SKM-1 (cell line): Measurements from ENCODE around the gene OVOL2.
"Not testable (repeated sequence)": the region's sequence is repeated elsewhere in the genome, so short reads cannot be mapped to it uniquely, and the experiment has no call there.

Source experiments
- DNase-seq: peaks from one replicate; lab custom pipeline; 2025; ENCODE audit not compliant: unreplicated experiment; lab: John Stamatoyannopoulos, UW

Gene OVOL2

DNA sequence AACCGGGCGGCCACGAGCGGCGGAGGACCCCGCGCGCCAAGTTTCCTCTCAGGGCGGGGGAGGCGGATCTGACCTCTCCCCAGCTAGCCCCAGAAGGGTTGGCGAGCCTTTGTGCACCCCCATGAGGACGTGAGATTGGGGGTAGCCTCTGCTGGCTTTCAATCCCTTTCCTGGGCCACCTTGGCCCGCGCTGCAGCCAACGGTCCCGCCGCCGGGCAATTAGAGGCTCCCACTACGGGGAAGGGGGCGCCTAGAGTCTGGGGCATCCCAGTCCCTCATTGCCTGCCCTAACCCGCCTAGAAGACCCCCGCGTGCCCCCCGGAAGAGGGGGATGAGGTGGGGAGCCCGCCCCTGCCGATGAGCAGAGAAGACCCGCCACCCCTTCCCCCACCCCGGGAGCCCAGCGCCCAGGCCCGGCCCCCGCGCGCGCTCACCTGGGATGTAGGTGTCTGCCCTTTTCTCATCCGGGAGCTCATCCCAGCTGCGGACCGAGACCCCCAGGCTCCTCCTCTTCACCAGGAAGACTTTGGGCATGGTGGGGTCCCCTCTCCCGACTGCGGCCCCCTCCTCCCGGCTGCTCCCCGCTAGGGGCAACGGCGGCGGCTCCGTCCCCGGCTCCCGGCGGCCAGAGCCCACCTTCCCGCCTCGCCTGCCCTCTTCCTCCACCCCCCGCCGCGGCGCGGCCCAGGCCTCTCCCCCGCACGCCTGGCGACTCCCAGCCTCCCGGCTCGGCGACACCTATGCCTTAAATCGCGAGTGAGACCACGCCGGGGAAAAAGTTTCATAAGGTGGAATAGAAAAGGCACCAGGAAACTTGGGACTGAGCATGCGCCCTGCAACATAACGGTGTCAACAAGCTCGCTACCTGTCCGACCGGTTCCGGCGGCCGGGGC is at the start of gene OVOL2:
OVOL2 (minus strand) TSS at position 816 of the 893 bp plus-strand sequence; CDS start at position 534, 282 bp downstream.
- DNase-seq: no peak

DNA sequence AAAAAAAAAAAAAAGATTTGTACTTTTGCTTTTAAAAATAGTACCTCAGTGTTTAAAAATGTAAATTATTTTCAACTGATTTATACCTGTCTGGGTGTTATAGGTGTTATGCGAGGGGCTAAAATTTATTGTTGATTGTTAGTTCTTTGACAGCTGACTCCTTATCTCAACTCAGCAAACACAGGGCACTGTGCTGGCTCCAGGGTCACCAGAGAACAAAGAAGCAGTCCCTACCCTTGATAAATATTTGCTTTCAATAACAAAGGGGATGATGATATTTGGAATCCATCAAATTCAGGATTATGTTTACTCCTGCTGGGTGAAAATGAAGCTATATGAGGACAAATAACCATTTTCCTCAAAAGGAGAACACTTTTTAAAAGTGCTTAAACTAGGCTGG is 45.8 kb upstream of the OVOL2 start:
- DNase-seq: no peak

DNA sequence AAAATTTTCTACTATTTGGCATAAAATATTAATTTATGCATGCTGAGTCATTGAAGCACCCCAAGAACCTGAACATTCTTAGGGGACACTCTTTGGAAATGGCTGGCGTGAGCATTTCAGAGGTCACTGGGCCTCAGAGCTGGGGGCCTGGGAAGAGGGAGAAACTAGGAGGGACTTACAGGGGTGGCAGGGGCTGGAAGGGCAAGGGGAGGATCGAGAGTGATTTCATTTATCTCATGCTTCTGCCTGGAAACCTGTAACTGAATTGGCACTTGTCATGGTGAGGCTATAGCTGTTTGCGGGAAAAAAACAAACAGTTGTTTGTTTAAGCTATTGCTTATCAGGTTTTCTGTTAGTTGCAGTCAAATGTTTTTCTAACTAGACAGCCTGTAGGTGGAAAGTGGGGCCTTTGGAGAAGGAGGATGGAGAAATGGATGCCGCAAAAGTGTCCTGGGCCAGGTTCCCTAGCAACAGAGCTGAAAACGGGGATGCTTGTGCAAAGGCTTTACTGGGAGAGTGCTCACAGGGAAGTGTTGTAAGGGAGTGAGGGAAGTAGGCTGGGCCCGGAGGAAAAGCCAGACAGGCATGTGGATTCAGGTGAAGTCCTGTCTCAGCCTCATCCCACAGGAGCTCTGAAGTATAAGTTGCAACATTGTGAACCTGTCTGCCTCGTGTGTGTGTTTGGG is 43.6 kb upstream of the OVOL2 start:
- no peak for DNase-seq

DNA sequence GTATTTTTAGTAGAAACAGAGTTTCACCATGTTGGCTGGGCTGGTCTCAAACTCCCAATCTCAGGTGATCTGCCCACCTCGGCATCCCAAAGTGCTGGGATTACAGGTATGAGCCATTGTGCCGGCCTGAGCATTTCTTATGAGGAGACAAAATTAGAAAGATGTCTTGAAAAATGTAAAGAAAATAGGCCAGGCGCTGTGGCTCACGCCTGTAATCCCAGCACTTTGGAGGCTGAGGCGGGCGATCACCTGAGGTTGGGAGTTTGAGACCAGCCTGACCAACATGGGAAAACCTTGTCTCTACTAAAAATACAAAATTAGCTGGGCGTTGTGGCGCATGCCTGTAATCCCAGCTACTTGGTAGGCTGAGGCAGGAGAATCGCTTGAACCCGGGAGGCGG is 42.9 kb upstream of the OVOL2 start:
- DNase-seq: not testable (repeated sequence)

DNA sequence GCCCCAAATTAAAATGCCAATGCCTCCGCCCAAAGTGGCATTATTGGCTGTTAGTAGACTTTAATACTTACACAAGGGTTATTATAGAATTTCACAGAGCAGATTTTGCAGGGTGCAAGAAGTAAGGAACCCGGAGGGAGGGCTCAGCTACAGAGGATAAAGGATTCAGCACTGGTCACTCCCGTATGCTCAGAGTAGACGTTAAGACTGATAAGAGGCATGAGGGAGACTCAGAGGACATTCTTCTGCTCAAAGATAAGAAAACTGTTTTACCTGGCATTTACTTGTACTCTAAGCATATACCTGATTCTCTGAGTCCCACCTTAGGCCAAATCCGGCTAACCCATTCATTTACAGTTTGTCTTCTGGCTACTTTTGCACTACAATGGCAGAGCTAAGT is 36.5 kb upstream of the OVOL2 start:
- DNase-seq: no peak

DNA sequence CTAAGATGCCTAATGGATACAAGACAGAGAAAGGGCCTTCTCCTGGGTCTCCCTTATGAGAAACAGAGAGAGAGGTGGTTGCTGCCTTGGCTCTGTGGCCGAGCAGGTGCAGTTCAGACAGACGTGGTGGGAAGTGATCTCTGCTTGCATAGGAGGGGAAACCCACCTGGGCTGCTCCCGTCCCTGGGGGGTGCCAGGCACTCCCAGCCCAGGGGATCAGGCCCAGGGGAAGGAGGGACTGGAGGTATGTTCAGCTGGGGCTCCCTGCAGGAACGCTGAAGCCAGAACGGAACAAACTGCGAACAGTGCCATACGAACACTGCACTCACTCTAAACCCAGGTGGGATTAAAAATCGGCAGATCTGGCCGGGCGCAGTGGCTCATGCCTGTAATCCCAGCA is 35.7 kb upstream of the OVOL2 start:
- no peak for DNase-seq

DNA sequence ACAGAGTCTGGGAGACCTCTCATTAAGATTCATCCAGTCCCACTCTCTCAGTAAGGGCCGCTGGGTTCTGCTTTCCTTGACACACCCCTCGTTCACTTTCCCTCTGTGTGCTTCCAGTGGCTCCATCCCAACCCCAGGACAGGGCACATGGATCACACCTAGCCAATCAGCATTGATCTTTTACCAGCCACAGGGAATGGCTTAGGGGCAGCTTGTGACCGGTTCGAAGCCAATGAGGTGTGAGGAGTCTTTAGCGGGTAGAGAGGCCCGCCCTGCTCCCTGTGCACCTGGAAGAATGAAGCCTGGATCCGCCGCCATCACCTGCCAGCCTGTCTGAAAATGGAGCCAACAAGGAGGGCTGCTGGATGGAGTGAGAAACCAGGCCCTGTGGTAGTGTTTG is 35.2 kb upstream of the OVOL2 start:
- no peak for DNase-seq

DNA sequence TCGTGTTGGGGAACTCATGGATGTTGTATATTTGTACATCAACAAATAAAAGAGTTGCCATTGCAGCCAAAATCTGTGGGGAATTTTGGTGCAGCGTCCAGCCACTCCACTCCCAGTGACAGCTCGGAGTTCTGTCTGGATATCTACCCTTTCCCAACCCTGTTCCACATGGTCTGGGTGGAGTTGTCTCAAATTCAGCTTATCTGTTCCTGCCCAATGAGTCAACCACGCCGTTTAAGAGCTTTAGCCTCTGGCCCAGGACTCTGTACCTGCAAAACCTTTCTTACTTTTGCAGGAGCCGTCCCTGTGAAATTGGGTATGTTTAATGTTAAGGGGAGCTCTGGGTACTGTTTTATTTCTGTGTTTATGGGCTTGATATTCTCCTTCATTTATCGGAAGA is 33.9 kb upstream of the OVOL2 start:
- no peak for DNase-seq

DNA sequence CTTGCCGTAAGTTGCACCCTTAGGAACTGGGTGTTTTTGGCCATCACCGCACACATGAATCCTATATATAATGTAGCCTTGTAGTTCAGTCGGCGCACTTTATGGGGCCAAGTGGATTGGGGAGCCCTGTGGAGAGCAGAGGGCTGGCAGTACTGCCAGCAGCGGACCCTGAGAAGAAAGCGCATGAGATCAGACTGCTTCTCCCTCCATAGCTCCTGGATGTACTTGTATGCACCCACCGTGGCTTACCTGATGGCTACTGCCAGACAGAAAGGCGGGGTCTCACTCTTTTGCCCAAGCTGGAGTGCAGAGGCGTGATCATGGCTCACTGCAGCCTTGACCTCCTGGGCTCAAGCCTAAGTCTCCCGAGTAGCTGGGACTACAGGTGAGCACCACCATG is 32.8 kb upstream of the OVOL2 start:
- no peak for DNase-seq

DNA sequence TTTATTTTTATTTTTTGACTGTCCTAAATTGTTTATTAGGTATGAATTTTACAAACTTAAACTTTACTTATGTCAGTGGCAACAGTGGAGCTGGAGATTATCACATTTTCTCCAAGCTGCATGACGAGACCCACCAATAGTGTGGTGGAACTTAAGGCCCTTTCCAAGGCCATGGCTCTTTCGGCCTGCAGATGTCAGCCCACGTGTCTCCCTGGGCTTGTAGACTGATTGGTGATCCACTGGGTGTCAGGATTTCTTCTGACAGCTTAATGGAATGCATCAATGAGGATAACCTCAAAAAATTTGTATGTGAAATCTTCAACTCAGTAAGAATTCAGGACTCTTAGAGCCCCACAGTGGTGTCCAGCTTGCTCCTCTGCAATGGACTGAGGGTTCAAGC is 32.3 kb upstream of the OVOL2 start:
- no peak for DNase-seq

DNA sequence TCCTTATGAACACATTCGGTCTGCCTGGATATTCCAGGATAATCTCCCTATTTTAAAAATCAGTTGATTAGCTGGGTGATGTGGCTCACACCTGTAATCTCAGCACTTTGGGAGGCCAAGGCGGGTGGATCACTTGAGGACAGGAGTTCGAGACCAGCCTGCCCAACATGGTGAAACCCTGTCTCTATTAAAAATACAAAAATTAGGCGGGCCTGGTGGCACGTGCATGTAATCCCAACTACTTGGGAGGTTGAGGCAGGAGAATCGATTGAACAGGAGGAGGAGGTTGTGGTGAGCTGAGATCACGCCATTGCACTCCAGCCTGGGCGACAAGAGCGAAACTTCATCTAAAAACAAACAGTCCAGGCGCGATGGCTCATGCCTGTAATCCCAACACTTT is 31.1 kb upstream of the OVOL2 start:
- DNase-seq: not testable (repeated sequence)

DNA sequence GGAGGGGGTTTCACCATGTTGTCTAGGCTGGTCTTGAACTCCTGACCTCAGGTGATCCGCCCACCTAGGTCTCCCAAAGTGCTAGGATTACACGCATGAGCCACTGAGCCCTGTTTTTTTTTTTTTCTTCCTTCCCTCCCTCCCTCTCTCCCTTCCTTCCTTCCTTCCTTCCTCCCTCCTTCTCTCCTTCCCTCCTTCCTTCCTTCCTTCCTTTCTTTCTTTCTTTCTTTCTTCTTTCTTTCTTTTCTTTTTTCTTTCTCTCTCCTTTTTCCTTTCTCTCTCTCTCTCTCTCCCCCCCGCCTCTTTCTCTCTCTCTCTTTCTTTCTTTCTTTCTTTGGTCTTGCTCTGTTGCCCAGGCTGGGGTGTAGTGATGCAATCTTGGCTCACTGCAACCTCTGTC is 30.6 kb upstream of the OVOL2 start:
- DNase-seq: not testable (repeated sequence)

DNA sequence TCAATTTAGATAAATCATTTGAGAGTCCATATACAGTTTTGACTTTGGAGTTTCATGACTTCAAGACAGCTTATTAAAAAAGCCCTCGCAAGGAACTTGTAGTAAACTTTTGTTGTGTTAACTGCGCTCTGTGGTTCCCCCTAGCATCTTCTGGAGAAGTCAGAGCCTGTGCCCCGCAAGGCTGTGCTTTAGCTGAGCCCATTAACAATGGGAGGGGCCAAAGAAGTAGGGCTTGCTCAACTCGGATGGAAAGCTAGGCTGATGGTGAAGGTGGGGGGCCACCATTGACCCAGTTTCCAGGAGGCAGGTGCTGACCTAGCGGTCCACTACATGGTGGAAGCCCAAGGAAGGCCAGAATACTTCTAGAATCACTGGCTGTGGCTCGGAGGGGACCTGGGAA is 29.3 kb upstream of the OVOL2 start:
- no peak for DNase-seq

DNA sequence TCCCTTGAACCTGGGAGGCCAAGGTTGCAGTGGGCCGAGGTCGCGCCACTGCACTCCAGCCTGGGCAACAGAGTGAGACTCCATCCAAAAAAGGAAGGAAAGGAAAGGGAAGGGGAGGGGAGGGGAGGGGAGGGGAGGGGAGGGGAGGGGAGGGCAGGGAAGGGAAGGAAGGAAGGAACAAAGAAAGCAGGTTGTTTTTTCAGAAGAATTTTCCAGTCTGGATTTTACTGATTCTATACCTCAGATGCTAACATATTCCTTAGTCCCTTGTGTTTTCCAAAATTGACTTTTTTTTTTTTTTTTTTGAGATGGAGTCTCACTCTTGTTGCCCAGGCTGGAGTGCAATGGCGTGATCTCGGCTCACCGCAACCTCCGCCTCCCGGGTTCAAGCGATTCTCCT is 23.1 kb upstream of the OVOL2 start:
- not testable (repeated sequence) for DNase-seq

DNA sequence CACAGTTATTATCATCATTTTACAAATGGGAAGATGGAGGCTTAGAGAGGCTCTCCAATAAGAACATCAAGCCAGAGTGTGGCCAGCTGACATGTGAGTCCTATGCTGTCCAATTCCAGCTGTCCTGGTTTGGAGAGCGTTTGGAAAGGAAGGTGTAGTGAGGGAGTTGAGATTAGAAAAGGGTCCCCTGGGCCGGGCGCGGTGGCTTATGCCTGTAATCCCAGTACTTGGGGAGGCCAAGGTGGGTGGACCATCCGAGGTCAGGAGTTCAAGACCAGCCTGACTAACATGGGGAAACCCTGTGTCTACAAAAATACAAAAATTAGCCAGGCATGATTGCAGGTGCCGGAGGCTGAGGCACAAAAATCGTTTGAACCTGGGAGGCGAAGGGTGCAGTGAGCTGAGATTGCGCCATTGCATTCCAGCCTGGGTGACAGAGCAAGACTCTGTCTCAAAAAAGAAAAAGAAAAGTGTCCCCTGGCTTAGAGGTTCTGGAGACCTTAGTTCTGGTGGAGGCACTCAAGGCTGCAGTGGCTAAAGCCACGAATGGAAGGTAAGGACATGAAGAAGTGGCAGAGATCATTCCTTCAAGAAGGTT is 22.1 kb upstream of the OVOL2 start:
- no peak for DNase-seq

DNA sequence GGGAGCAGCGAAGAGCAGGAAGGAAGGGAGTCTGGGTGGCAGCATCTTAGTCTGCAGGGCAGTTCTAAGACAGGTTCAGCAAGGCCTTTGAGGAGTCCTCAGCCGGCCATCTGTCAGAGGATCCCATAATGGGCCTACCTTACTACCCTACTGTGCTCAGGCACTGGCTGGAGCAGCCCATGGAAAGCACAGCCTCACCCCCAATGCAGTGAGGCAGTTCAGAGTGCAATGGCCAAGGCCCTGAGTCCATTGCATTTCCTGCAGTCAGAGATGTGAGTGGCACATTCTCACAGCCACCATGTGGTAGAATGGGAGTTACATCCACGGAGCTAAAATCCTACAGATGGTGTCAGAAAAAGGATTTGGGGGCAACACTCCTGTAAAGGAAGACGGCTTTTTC is 19.4 kb upstream of the OVOL2 start:
- DNase-seq: no peak

DNA sequence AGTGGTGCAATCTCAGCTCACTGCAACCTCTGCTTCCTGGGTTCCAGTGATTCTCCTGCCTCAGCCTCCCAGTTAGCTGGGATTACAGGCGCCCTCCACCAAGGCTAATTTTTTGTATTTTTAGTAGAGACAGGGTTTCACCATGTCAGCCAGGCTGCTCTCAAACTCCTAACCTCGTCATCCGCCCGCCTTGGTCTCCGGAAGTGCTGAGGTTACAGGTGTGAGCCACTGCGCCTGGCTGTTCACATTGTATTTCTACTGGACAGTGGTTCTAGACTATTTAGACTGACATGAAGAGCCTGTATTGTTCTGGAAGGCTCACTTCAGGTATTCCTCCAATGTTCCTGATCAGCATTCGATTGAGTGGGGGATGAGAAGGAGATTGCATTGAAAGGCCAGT is 14.8 kb upstream of the OVOL2 start:
- no peak for DNase-seq

DNA sequence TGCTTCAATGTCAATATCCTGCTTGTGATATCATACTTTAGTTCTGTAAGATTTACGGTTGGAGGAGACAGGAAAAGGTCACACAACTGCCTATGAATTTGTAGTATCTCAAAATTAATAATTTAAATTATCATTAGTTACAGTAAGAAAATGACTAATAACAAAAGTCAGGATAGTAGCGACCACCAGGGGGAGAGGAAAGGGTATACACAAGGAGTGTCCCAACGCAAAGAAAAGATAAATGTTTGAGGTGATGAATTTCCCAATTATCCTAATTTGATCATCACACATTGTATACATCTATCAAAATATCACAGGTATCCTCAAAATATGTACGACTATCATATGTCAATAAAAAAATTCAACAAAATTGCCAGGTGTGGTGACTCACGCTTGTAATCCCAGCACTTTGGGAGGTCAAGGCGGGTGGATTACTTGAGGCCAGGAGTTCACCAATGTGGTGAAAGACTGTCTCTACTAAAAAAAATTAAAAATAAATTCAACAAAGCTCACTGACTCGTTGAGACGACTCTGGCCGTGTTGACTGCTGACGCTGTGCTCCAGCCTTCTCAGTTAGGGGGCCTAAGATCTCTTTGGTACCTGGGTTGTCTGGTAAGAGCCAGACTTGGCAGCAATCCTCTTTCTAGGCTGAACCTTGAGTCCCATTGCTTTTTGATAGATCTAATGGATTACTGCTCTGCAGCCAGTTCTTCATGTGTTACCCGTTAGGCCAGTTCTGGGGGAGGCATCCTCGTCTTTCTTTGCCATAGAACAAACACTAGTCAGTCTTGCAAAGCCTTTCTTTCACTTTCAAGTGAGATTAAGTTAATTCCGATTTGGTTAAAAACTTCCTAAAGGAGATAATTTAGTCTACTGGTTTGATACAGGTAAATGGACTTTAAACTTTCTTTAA is 9.0 kb upstream of the OVOL2 start:
- no peak for DNase-seq

DNA sequence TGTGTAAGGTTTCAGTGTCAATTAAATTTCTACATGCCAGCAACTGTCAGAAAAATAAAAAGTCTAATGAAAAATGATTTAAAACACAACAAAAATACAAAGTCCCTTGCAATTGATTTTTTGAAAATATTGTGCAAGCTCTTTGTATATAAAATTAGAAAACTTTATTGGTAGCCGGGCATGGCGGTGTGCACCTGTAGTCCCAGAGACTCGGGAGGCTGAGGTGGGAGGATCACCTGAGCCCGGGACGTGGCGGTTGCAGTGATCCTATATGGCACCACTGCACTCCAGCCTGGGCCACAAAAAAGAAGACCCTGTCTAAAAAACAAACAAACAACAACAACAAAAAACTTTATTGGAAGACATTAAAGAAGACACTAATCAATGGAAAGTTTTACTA is 6.0 kb upstream of the OVOL2 start:
- DNase-seq: no peak

DNA sequence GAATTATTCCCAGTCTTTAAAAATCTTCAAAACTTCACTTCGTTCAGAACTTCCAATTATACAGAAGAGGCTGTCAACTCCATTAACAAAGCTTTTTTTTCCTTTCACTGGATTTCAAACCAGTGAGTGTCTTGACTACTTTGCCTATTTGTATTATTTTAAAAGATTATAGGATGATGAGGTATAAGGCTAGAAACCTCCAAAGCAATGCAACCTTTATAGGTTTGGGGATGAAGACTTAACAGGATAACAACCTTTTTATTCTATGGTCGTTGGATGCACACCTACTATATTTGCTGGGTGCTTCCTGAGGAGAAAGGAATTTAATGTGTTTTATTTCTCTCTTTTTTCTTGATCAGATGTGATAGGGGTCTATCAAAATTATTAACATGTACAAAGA is 1.9 kb upstream of the OVOL2 start:
- no peak for DNase-seq
